GM06990 (cell line): ENCODE data around the gene DLGAP3.

Experiments used
- DNase-seq: peaks from one replicate; pipeline ENCODE4 v3.0.0-alpha.2; 2011; ENCODE audit not compliant: insufficient read length; ENCODE audit errors: extremely low read depth
- H3K27me3 ChIP-seq: replicated peaks from 2 replicates; pipeline ENCODE4 v1.6.0; 2011; ENCODE audit warnings: low read length; ENCODE audit not compliant: control insufficient read depth, insufficient read depth
- H3K36me3 ChIP-seq: 2 replicates; pipeline ENCODE4 v1.5.1; 2011; ENCODE audit warnings: low read length; ENCODE audit not compliant: control insufficient read depth, insufficient read depth
- H3K4me3 ChIP-seq: replicated peaks from 2 replicates; pipeline ENCODE4 v1.5.1; 2011; ENCODE audit warnings: low read depth, mild to moderate bottlenecking, control low read depth, low read length
- TF ChIP-seq, protein P1 (sequence below): IDR thresholded peaks from 2 replicates; pipeline ENCODE4 v1.5.1; 2011; ENCODE audit warnings: low read length, control low read depth, mild to moderate bottlenecking, inconsistent platforms; ENCODE audit not compliant: insufficient read depth, poor library complexity, severe bottlenecking

The DLGAP3 gene

DNA sequence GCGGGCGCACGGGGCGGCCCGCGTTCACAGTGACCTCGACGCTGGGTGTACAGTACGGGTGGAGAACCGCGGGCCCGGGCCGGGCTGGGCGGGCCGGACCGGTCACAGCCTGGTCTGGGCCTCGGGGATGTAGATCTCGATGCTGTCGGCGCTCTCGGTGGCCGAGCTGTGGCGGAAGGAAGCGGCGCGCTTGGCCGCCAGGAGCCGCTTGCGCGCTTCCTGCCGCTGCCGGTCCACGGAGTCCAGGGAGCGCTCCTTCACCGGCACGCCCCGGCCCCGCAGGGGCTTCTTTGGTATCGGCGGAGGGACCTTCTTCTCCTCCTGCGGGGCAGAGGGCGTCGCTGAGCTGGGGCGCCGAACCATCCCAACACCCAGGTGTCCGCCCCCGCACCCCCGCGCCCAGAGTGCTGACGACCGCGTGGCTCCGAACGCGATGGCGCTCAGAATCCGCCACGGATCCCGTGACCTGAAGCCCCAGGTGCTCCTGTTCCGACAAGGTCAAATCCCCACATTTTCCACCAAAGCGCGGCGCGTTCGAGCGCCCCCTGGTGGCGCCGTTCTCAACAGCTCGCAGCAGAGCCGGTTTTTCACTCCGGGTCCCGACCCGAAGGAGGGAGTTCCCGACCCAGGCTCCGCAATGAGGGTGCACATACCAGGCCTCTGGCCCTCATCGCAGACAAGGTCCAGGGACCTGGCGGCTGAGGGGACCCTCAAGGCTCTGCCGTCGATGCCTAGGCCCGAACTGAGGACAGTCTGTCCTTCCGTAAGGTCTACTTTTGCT lies 63.3 kb downstream of the DLGAP3 start:
- H3K27me3 ChIP-seq, result no peaks in the 10 kb centered on the region
- DNase-seq, result peak; percentile 92
- H3K4me3 ChIP-seq, result peak overlapping the region; percentile 74
- no peaks in the 10 kb centered on the region for H3K36me3 ChIP-seq
- TF ChIP-seq, protein P1, sequence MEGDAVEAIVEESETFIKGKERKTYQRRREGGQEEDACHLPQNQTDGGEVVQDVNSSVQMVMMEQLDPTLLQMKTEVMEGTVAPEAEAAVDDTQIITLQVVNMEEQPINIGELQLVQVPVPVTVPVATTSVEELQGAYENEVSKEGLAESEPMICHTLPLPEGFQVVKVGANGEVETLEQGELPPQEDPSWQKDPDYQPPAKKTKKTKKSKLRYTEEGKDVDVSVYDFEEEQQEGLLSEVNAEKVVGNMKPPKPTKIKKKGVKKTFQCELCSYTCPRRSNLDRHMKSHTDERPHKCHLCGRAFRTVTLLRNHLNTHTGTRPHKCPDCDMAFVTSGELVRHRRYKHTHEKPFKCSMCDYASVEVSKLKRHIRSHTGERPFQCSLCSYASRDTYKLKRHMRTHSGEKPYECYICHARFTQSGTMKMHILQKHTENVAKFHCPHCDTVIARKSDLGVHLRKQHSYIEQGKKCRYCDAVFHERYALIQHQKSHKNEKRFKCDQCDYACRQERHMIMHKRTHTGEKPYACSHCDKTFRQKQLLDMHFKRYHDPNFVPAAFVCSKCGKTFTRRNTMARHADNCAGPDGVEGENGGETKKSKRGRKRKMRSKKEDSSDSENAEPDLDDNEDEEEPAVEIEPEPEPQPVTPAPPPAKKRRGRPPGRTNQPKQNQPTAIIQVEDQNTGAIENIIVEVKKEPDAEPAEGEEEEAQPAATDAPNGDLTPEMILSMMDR, result peak; percentile 97

DNA sequence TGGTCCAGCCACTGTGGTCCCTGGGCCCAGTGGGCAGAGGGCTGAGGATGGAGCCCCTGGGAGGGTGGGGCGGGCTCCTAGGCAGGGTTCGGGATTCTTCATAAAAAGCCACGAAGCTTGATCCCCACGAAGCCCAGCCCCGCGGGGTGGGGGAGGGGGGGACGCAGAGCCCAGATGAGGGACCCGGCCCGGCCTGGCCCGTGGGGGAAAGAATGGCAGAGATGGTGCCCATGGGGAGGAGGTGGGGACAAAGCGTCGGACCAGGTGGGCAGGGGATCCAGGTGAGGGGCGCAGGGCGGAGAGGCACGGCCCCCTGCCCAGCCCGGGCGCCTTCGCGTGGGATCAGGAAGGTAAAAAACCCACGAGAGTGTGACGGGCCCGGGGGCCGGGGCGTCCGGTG lies 63.9 kb downstream of the DLGAP3 start:
- Histone ChIP-seq H3K4me3 (peak overlapping the region; percentile 74), H3K27me3 (no peaks in the 10 kb centered on the region), H3K36me3 (no peaks in the 10 kb centered on the region)
- TF ChIP-seq, protein P1, result no peak
- no peak for DNase-seq

- no peak overlapping the region for H3K4me3 ChIP-seq
- TF ChIP-seq, protein P1, result no peak
Measured at GRCh38 chr1:34864759-34865158, 64.7 kb downstream of the DLGAP3 start.

GRCh38 chr1:34863501-34863900 lies 65.9 kb downstream of the DLGAP3 start:
- H3K27me3 ChIP-seq, result no peaks in the 10 kb centered on the region
- DNase-seq, result no peak
- H3K4me3 ChIP-seq, result no peak overlapping the region

More at GRCh38 chr1:34864759-34865158, 64.7 kb downstream of the DLGAP3 start:
- H3K27me3 ChIP-seq, result no peaks in the 10 kb centered on the region
- no peak for DNase-seq
- H3K36me3 ChIP-seq, result no peaks in the 10 kb centered on the region

DNA sequence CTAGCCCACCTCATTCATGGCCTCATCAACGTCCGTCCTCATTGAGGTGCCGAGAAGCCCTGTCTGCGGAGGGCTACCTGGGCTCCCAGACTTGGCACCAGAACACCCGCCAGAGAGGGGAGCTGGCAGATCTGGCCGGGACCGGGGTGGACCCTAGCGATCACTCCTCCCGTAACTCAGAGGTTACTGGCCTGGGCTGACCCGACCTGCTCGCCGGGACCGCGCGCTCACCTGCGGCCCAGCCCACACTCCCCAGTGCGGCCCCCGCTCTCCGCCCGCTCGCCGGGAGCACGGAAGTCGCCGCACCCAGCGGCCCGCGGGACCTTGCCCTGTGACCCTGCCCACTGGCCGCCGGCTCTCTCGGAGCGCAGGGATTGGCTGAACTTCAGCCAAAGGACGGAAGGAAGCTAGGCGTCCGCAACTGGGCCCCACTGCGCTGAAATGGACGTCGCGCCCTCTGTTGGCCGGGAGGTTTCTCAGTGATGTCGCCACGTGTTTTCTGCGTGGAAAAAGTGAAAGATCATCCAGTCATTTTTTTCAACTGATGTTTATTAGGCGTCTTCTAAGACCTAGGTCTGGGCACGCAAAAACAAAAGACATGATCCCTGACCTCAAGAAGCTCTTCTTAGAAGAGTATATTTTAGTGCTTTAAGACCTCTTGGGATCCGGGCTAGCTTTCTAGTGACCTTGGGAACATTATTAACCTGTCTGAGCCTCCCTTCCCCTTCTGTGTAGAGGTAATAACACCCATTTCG lies 69.8 kb downstream of the DLGAP3 start, which contains the start of gene SMIM12:
Gene SMIM12 (minus strand): TSS at position 304 of the 755 bp plus-strand sequence. CDS start 3,772 bp downstream, outside the sequence.
- Histone ChIP-seq H3K4me3 (peak within 1 kb of the TSS; percentile 100), H3K36me3 (peaks cover 10% of the 10 kb centered on the region), H3K27me3 (no peaks in the 10 kb centered on the region)
- DNase-seq, result peak; percentile 90
- TF ChIP-seq, protein P1, result peak; percentile 86

More at GRCh38 chr1:34863501-34863900, 65.9 kb downstream of the DLGAP3 start:
- no peaks in the 10 kb centered on the region for H3K36me3 ChIP-seq
- TF ChIP-seq, protein P1, result no peak
